Muscle of back (tissue), 11 donors: Measurements from ENCODE around the gene STIM1. TPM values are rescaled to one million over a fixed set of nuclear protein-coding genes. Genes with fewer than 3 reads are reported as not detected.
A peak's percentile ranks its signal among the peaks of the same experiment; 100 is the strongest.
"Not testable (repeated sequence)": the region's sequence is repeated elsewhere in the genome, so short reads cannot be mapped to it uniquely, and the experiment has no call there.

Experiments used
- DNase-seq, 3 donors: peaks; one replicate each; pipeline versions ENCODE4 v3.0.0 to v3.0.0-alpha.2; 2013
- polyA plus RNA-seq, 10 donors: library from polyadenylated mRNA; unstranded; fragments of 120-200 nt; gene quantifications; one replicate each; pipeline ENCODE4 v1.2.1, GENCODE V29; 2013; ENCODE audit not compliant: insufficient read length in 10 of 10

STIM1 gene
- polyA plus RNA-seq, 10 donors: 49.3 to 111 (median 84.4) TPM

DNA sequence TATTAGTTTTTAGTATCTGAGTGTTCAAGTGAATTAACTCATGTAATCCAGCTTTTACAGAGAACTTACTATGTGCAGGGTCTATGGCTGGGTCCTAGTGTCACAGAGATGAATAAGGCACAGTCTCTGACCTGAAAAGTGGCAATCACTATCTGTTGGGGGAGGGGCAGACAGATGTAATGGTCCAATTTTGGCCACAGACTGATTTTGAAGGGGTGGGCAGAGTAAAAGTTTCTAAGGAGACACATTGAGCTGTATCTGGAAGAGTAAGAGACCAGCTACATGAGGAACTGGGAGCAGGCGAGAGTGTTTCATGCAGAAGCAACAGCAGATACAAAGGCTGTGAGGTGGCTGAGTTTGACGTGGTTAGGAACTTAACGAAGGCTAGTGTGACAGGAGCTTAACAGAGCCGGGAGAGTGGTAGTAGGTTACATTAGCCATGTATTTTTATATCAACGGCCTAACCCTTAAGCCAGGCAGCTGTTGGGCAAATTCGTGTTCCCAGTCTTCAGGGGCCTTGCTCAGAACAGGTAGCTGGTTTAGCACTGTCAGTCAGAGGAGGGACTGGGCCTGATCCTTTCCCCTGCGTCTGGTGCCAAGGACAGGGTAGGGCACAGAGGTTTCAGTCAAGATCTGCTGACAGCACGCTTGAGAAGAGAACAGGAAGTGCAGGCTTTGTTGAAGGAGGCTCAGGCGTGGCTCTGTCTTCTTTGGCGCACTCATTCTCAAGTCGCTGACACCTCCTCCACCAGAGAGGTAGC is 1.4 kb upstream of the STIM1 start:
- peak in 2 of 3 donors; percentile 40 to 46 for DNase-seq

DNA sequence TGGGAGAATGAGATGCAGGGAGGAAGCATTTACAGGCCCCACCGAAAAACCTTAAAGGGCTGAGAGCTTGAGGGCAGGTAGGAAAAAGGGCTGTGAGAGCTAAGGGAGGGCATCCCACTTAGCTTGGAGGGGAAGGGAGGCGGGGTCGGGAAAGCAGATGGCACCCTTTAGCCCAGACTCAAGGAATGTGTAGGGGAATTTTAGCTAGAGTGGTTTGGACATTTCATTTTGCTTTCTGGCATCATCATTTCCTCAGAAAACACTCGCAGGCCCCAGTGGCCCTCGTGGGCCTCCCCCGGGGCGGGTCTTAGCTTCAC is 846 bp upstream of the STIM1 start:
- no peak for DNase-seq

DNA sequence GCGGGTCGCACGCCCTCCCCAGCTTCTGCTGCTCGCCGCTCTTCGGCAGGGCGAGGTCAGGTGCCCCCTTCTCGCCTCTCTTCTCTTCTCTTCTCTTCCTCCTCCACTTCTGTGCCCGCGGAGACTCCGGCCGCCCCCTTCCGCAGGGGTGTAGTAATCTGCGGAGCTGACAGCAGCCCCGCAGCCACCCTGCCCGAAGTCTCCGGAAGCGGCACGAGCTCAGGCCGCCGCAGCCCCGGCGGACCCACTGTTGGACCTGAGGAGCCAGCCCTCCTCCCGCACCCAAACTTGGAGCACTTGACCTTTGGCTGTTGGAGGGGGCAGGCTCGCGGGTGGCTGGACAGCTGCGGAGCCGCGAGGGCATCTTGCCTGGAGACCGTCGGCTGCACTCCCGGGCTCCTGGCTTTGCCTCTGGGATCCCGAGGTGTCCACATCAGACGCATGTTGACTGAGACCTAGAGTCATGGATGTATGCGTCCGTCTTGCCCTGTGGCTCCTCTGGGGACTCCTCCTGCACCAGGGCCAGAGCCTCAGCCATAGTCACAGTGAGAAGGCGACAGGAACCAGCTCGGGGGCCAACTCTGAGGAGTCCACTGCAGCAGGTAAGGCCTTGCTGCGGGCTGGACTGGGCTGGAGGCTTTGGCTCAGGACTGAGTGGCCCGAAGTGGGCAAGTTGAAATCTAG is 486 bp downstream of the STIM1 start:
- DNase-seq: peak in 2 of 3 donors; percentile 38 to 79

DNA sequence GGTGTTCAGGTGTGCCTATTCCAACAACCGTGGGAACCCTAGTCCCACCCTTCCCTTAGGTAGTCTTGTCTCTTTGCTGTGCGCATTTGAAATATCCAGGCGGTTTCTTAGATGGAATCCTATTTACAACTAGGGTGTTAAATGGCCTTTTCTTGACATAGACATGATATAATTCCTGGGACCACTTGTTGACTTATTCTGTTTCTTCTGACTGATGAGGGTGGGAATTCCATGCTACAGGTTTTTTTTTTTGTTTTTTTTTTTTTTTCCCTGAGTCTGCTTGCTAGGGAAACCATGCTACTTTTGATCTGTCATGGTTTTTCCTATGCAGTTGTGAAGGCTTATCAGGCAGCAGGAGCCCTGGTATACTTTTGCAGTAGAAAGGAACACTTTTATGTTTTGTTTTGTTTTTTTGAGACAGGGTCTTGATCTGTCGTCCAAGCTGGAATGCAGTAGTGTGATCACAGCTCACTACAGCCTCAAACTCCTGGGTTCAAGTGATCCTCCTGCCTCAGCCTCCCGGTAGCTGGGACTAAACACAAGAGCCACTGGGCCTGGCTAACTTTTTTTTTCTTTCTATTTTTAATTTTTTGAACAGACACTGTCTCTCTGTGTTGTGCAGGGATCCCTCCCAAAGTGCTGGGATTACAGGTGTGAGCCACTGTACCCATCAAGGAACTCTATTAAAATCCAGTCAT is 1.5 kb downstream of the STIM1 start:
- DNase-seq: no peak

DNA sequence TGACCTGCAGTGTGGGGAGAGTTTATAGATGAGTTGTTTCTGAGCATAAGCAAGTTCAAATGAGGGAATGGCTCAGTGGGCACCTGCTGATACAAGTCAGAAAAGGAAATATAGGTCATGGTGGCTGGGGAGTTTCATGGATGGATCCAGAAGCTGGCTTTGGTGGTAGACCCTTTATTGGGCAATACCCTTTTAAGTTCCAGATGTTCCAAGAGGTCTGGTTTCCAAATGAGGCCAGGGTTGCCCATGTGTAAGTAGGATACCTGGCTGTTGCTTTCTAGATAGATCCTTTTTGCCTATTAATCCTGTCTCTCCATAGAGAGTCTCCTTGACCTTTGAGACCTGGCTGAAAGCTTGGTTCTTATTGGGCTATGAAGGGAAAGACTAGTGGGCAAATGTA is 2.2 kb downstream of the STIM1 start:
- no peak for DNase-seq

DNA sequence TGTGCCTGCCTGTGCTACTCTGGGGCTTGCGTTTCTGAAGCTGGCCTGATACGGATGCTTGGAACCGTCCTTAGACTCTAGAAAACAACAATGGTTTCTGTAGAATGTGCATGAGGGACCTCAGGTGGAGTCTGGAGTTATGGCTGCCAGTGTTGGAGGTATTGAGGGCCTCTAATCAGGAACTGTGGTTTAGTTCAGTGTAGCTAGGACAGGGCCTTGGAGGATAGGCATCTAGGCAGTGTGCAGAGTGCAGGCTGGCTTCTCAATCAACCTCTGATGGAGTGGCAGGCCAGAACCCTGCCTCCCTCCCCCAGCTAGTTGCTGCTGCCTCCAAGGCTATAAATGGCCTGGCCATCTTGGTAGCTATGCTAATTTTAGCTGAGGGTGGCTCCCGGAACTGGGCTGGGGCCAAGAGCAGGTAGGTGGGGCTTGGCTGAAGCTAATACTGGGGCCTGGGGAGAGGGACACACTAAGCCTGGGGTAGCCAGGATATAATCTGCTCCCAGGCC is 4.0 kb downstream of the STIM1 start:
- peak in 2 of 3 donors; percentile 53 to 57 for DNase-seq

DNA sequence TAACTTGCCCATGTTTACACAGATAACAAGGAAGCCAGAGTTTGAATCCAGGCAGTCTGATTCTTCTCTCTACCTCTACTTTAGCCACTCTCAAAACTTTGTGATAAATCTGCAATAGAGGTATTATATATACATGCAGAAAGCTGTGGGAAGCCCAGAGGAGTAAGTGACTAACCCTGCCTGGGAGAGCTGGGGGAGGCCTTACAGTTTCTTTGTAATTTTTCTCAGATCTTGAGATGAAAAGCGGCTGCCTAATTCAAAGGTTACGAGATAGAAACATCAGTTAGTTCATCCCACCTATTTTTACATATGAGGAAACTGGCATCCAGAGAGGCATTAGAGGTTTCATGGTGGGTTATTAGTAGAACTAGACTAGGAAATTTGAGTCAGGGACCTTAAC is 4.9 kb downstream of the STIM1 start:
- DNase-seq: no peak

DNA sequence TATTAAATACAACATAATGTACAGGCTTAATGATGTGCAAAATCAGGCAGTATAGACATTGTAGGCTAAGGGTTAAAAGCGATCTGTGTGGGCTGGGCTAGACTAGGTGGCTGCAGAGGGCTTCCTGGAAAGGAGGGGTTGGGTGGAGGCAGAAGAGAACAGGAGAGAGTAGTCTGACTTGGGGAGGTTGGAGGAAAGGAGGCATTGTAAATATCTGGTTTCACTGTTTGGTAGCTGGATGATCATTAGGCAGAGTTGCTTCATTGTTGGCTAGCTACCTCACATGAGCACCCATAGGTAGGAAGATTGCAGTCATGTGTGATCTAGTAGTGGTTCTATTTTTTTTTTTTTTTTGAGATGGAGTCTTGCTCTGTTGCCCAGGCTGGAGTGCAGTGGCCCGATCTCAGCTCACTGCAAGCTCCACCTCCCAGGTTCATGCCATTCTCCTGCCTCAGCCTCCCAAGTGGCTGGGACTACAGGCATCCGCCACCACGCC is 5.5 kb downstream of the STIM1 start:
- not testable (repeated sequence) for DNase-seq

DNA sequence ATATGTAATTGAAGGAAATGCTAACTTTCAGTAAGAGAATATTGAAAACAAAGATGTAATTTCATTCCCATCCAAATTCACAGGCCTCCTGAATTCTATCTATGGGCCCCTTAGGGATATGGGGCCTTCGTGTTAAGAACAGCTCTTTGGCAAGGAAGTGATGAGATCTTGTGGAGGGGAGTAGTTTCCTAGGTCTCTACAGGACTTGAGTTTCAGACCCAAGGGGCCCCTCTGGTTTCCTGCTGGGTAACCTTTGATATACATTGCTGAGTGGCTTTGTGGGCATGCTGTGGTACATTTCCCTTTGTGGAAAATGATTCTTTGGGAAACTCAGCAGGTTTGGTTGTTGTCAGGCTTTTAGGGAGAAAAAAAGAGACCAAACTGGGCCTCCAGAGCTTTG is 6.2 kb downstream of the STIM1 start:
- peak in 1 of 3 donors; percentile 42 for DNase-seq

DNA sequence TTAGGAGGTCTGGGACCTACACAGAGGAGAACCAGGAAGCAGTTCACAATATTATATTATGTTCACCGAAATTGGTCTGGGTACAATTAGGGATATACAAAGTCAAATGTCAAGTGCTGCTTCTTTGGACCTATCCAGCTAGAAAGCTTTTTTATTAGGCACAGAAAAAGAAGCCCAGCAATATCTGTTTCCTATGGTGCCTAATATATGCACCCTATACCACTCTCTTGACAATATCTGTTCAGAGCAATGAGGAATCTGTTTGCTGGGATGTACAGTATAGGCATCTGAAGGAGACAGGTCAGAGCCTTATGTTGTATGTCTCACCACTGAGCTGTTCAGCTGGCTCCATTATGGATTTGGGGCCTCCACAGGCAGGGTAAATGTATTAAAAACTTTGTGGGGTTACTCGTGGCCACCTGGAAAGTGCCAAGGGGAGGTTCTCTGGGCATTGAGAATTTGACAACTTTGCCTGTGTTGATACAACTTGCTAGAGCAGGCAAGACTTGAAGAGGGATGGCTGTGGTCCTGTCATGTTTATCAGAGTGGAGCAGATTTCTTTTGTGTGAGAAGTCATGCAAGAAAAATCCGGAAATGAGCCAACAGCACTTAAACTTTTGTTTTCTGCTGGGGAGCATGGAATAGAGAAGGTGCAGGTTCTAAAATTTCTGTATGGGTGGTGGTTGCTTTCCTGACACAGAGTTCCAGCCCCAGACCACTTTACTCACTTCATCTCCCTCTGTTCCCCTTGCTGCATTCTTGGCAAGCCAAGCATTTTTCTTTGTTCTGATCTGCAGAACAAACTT is 10.1 kb downstream of the STIM1 start:
- no peak for DNase-seq

DNA sequence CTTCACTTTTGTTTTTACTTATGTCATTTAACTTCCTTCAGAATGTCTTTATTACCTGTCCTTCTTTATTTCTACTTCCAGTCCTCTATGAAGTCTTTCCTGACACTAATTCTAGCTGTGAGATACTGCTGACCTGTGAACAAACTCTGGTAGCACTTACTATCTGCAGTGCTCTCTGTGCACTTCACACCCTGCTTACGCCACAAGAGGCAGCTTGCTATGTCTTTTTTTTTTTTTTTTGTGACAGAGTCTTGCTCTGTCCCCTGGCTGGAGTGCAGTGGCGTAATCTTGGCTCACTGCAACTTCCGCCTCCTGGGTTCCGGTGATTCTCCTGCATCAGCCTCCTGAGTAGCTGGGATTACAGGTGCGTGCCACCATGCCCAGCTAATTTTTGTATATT is 10.7 kb downstream of the STIM1 start:
- no peak for DNase-seq

DNA sequence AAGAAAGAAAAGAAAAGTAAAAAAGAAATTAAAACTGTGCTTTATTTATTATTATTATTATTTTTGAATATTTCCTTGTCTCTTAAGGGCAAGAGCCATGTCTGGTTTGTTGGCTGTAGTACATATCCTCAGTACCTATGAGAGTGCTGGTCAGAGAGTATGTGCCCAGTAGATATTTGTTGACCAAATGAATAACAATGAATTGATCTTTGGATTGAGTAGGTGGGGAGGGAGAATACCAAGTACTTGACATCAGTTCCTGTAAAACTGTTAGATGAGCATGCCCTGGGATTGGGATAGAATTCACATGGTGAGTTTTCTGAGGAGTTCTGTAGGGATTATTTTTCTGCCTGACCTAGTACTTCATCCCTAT is 11.4 kb downstream of the STIM1 start:
- DNase-seq: no peak

DNA sequence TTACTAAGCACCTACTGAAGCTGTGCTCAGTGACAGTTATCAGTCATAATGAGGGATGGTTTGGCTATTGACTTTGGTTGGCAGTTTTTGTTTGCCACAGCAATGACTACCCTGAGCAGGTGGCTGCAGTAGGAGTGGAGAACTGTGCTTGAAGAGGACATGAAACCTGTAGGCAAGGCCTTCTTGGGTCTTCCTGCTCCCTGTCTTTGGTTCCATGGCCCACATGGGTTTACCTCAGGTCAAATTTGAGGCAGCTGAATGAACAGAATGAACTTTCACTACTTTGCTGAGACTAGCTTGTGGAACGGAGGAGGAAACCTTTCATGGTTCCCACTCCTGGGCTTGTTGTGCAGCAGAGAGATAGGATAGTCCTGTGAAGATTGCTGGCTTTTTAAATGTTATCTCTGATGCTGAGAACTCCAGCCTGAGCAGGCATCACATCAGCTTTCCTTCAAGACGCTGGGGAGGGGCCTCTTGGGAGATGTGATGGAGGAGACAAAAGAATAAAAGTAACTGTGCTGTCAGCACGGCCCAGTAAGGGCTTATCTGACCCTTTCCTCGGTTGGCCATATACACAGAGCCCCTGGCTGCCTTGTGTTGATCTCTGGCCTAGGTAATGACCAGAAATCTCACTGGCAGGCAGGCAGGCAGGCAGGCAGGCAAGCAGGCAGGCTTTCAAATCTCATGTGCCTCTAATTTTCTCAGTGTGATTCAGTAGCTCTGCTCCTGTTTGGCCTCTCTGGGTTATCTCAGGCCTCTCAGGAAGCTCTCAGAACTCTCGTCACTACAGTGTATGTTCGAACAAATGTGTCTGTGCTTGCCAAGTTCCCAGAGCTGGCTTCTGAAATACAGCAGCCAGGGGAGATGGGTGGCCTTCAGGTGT is 12.0 kb downstream of the STIM1 start:
- no peak for DNase-seq

DNA sequence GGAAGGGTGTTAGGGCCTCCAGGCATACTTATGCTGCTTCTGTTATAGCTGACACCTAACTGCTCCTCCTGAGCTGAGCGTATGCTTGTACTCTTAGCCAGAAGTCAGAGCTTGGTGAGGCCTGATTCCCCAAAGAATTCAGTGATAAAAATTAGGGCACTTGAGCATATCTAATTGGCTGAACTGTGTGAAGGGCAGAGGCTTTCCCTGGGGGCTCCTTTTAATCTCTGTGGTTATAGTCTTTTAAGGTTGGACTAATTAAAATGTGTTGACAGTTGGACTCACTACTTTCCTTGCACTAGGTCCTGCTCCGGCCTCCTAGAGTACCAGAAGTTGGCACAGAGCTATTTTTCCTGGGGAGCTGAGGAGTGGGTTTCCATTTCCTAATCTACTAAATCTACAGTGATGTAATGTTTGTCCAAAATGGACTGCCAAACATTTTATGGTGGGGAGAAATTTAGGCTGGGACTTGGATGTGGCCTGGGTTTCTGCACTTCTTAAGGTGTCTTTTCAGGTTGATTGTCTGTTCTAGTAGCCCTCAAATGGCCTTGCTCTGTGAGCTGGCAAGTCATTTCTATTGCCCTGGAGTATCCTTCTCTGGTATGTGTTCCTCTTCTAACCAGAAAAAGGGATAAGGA is 18.4 kb downstream of the STIM1 start:
- no peak for DNase-seq

DNA sequence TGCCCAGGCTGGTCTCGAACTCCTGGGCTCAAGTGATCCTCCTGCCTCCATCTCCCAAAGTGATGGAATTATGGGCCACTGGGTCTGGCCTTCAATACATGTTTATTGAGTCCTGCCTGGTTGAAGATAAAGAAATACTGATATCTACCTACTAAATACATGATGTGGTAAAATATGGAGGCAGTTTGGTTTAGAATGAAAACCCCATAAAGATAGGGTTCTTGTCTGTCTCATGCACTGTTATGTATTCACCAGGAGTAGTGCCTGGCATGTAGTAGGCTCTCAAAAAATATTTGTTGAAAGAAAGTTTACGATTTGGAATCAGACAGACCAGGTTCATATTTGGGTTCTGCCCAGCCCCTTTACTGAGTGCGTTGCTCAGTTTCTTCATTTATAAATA is 21.1 kb downstream of the STIM1 start:
- no peak for DNase-seq

DNA sequence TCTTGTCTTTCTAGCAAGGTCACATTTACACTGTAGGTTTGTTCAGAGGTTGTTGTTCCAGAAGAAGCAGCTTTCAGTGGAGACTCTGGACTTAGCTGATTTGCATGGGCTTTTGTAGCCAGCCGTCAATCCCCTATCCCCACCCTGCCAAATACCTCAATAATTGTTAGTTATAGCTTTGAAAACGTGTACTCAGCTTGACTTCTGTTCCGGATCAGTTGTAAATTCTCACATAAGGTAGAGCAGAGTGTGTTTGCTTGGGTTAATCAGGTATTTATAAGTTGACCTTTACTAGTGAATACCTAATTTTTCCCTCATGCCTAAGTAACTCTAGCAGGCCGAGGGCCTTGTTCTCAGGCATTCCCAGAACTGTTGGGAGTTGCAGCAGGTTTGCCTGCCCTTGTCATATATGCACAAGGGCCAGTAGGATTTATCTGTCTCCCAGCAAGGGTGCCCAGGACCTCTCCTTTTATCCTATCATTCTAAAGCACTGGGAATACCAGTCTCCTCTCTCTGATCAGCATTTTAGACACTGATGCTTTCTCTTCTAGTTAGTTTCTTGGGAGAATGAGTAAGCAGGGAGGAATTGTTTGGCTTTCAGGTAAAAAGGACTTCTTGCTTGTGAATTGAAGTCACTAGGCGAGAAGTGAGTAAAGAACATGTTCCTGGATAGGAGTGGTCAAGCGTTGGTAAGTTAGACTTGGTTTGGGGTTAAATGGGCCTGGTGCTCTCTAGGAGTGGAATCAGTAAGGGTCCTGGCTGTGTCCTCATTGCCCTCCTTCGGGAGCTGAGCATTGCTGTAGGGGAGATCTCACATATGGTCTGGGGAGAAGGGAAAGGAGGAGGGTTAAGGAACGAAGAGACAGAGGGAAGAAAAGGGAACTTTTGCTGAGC is 22.1 kb downstream of the STIM1 start:
- DNase-seq: no peak

DNA sequence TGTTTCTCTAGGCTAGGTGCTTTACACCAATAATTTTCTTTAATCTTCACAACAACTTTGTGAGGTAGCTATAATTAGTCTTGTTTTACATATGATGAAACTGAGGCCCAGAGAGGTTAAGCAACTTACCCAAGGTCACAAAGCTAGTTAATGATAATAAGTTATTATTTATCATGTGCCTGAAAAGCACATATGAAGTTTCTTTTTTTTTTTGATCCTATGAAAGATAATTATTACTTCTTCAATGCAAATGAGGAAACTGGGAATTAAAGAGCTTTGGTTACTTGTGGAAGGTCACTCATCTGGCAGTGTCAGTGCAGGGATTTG is 22.8 kb downstream of the STIM1 start:
- no peak for DNase-seq

DNA sequence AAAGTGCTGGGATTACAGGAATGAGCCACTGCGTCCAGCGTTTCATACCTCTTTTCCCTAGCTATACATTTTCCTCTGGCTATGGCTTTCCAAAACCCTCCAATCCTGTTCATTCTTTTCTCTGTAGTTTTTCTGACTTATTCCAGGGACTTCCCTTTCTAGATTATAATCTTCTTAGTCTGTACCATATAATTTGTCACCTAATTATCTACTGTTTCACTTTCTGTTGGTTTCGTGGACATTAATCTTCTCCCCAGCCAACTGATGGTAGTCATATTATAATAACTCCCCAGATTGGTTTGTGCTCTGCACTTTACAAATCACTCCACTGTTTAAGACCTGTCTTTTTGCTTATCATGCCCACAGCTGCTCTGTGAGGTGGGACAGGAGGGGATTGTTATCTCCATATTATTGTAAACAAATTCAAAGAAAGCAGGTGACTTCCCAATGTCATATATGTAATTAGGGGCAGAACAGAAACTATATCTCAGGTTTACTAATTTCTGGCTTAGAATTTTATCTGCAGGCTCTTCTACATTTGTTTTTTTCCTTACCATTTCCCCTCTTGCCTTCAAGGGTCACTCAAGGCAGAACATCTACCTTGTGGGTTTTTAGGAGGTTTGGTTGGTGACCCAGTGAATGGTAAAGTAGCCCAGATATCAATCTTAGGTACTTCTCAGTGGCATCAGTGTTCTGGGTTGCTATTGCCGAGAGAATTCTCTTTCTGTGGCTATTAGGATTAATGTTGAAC is 23.9 kb downstream of the STIM1 start:
- DNase-seq: no peak
